Ishikawa (cell line): Measurements from ENCODE around the gene MYRFL.

Experiments
- CEBPB ChIP-seq: IDR thresholded peaks from 2 replicates; pipeline ENCODE4 v1.6.1; 2012
- CREB1 ChIP-seq: IDR thresholded peaks from 2 replicates; pipeline ENCODE4 v1.6.1; 2012; ENCODE audit warnings: low read depth
- EGR1 ChIP-seq: IDR thresholded peaks from 2 replicates; pipeline ENCODE4 v1.6.1; 2012
- EP300 ChIP-seq: IDR thresholded peaks from 2 replicates; pipeline ENCODE4 v1.6.1; 2012; ENCODE audit warnings: borderline replicate concordance
- TAF1 ChIP-seq: IDR thresholded peaks from 2 replicates; pipeline ENCODE4 v1.6.1; 2012; ENCODE audit warnings: low read depth, mild to moderate bottlenecking
- USF1 ChIP-seq: IDR thresholded peaks from 2 replicates; pipeline ENCODE4 v1.6.1; 2012
- YY1 ChIP-seq: IDR thresholded peaks from 2 replicates; pipeline ENCODE4 v1.6.1; 2012; ENCODE audit warnings: low read depth

- TF ChIP-seq CREB1 (no peak), TAF1 (no peak), USF1 (no peak), CEBPB (no peak), EGR1 (no peak), YY1 (no peak), EP300 (no peak)
These were observed 111.2 kb downstream of the MYRFL start for GRCh38 chr12:69936214-69936731.
